HEK293 (cell line): ENCODE measurements around the gene PDSS2.

ENCODE experiments used
- BCL11B ChIP-seq: fragments of 450-650 bp; formaldehyde crosslinking; IDR thresholded peaks from 2 replicates; pipeline ENCODE4 v1.5.1; 2016; ENCODE audit warnings: low read depth, missing biosample characterization, missing genetic modification characterization
- ELK4 ChIP-seq: IDR thresholded peaks from 2 replicates; pipeline ENCODE4 v1.6.1; 2011; ENCODE audit warnings: mild to moderate bottlenecking, low read depth, low read length, borderline replicate concordance
- FEZF1 ChIP-seq: fragments of 450-650 bp; formaldehyde crosslinking; IDR thresholded peaks from 2 replicates; pipeline ENCODE4 v1.5.1; 2016; ENCODE audit warnings: missing biosample characterization, missing genetic modification characterization
- INSM2 ChIP-seq: fragments of 450-650 bp; formaldehyde crosslinking; IDR thresholded peaks from 2 replicates; pipeline ENCODE4 v1.5.1; 2016; ENCODE audit warnings: missing biosample characterization, missing genetic modification characterization
- MYNN ChIP-seq: fragments of 450-650 bp; formaldehyde crosslinking; IDR thresholded peaks from 2 replicates; pipeline ENCODE4 v1.5.1; 2016; ENCODE audit warnings: missing biosample characterization, missing genetic modification characterization, borderline replicate concordance
- MZF1 ChIP-seq: fragments of 450-650 bp; formaldehyde crosslinking; IDR thresholded peaks from 2 replicates; pipeline ENCODE4 v1.5.1; 2017; ENCODE audit warnings: missing biosample characterization, missing genetic modification characterization, borderline replicate concordance
- OVOL3 ChIP-seq: fragments of 450-650 bp; formaldehyde crosslinking; IDR thresholded peaks from 2 replicates; pipeline ENCODE4 v1.5.1; 2016; ENCODE audit warnings: missing biosample characterization, missing genetic modification characterization
- REPIN1 ChIP-seq: fragments of 450-650 bp; formaldehyde crosslinking; IDR thresholded peaks from 2 replicates; pipeline ENCODE4 v1.5.1; 2017; ENCODE audit warnings: missing biosample characterization, missing genetic modification characterization, low read depth
- ZBTB1 ChIP-seq: fragments of 450-650 bp; formaldehyde crosslinking; IDR thresholded peaks from 2 replicates; pipeline ENCODE4 v1.5.1; 2016; ENCODE audit warnings: missing biosample characterization, missing genetic modification characterization
- ZBTB17 ChIP-seq: fragments of 450-650 bp; formaldehyde crosslinking; IDR thresholded peaks from 2 replicates; pipeline ENCODE4 v1.5.1; 2016; ENCODE audit warnings: missing biosample characterization, missing genetic modification characterization
- ZBTB8A ChIP-seq: fragments of 450-650 bp; formaldehyde crosslinking; IDR thresholded peaks from 2 replicates; pipeline ENCODE4 v1.5.1; 2016; ENCODE audit warnings: missing biosample characterization, missing genetic modification characterization
- ZFP41 ChIP-seq: fragments of 450-650 bp; formaldehyde crosslinking; IDR thresholded peaks from 2 replicates; pipeline ENCODE4 v1.5.1; 2016; ENCODE audit warnings: missing biosample characterization, missing genetic modification characterization, borderline replicate concordance
- ZFP69B ChIP-seq: fragments of 450-650 bp; formaldehyde crosslinking; IDR thresholded peaks from 2 replicates; pipeline ENCODE4 v1.5.1; 2016; ENCODE audit warnings: missing biosample characterization, missing genetic modification characterization
- ZNF114 ChIP-seq: fragments of 450-650 bp; formaldehyde crosslinking; IDR thresholded peaks from 2 replicates; pipeline ENCODE4 v1.5.0; 2017; ENCODE audit warnings: missing biosample characterization, missing genetic modification characterization
- ZNF138 ChIP-seq: fragments of 450-650 bp; formaldehyde crosslinking; IDR thresholded peaks from 2 replicates; pipeline ENCODE4 v1.5.1; 2016; ENCODE audit warnings: missing biosample characterization, missing genetic modification characterization, borderline replicate concordance
- ZNF175 ChIP-seq: fragments of 450-650 bp; formaldehyde crosslinking; IDR thresholded peaks from 2 replicates; pipeline ENCODE4 v1.5.1; 2016; ENCODE audit warnings: missing biosample characterization, missing genetic modification characterization
- ZNF2 ChIP-seq: fragments of 450-650 bp; formaldehyde crosslinking; IDR thresholded peaks from 2 replicates; pipeline ENCODE4 v1.5.1; 2016; ENCODE audit warnings: missing biosample characterization, missing genetic modification characterization
- ZNF214 ChIP-seq: fragments of 450-650 bp; formaldehyde crosslinking; IDR thresholded peaks from 2 replicates; pipeline ENCODE4 v1.5.1; 2017; ENCODE audit warnings: missing biosample characterization, mild to moderate bottlenecking, missing genetic modification characterization, borderline replicate concordance
- ZNF239 ChIP-seq: fragments of 450-650 bp; formaldehyde crosslinking; IDR thresholded peaks from 2 replicates; pipeline ENCODE4 v1.5.1; 2016; ENCODE audit warnings: missing biosample characterization, missing genetic modification characterization
- ZNF274 ChIP-seq, 2 experiments: fragments of 200-500 bp in 1 of 2; fragments of 450-650 bp in 1 of 2; sonication (Bioruptor generic) in 1 of 2; formaldehyde crosslinking in 1 of 2; IDR thresholded peaks; 2 replicates each; pipeline versions ENCODE4 v1.5.1 to v1.6.1; 2014 to 2016; ENCODE audit warnings: borderline replicate concordance in 1 of 2, inconsistent platforms in 1 of 2, low read length in 1 of 2, missing biosample characterization in 1 of 2, missing genetic modification characterization in 1 of 2
- ZNF302 ChIP-seq: fragments of 450-650 bp; formaldehyde crosslinking; IDR thresholded peaks from 2 replicates; pipeline ENCODE4 v1.5.1; 2016; ENCODE audit warnings: missing biosample characterization, missing genetic modification characterization, low read depth
- ZNF311 ChIP-seq: fragments of 450-650 bp; formaldehyde crosslinking; IDR thresholded peaks from 2 replicates; pipeline ENCODE4 v1.5.1; 2017; ENCODE audit warnings: missing biosample characterization, missing genetic modification characterization, borderline replicate concordance
- ZNF37A ChIP-seq: fragments of 450-650 bp; IDR thresholded peaks from 2 replicates; pipeline ENCODE4 v1.5.1; 2018; ENCODE audit warnings: missing biosample characterization, missing genetic modification characterization
- ZNF394 ChIP-seq: fragments of 450-650 bp; formaldehyde crosslinking; IDR thresholded peaks from 2 replicates; pipeline ENCODE4 v1.5.1; 2016; ENCODE audit warnings: missing biosample characterization, missing genetic modification characterization, mild to moderate bottlenecking, moderate library complexity, borderline replicate concordance
- ZNF473 ChIP-seq: fragments of 450-650 bp; formaldehyde crosslinking; IDR thresholded peaks from 2 replicates; pipeline ENCODE4 v1.5.1; 2017; ENCODE audit warnings: missing biosample characterization, missing genetic modification characterization
- ZNF548 ChIP-seq: fragments of 450-650 bp; formaldehyde crosslinking; IDR thresholded peaks from 2 replicates; pipeline ENCODE4 v1.5.1; 2016; ENCODE audit warnings: missing biosample characterization, missing genetic modification characterization
- ZNF549 ChIP-seq: fragments of 450-650 bp; IDR thresholded peaks from 2 replicates; pipeline ENCODE4 v1.5.1; 2018; ENCODE audit warnings: missing biosample characterization, missing genetic modification characterization, mild to moderate bottlenecking, inconsistent platforms, moderate library complexity
- ZNF580 ChIP-seq: fragments of 450-650 bp; formaldehyde crosslinking; IDR thresholded peaks from 2 replicates; pipeline ENCODE4 v1.5.1; 2016; ENCODE audit warnings: missing biosample characterization, missing genetic modification characterization
- ZNF596 ChIP-seq: fragments of 450-650 bp; IDR thresholded peaks from 2 replicates; pipeline ENCODE4 v1.5.0; 2018; ENCODE audit warnings: missing biosample characterization, mild to moderate bottlenecking, missing genetic modification characterization, moderate library complexity
- ZNF624 ChIP-seq: fragments of 450-650 bp; formaldehyde crosslinking; IDR thresholded peaks from 2 replicates; pipeline ENCODE4 v1.5.1; 2017; ENCODE audit warnings: missing biosample characterization, missing genetic modification characterization
- ZNF707 ChIP-seq: fragments of 450-650 bp; formaldehyde crosslinking; IDR thresholded peaks from 2 replicates; pipeline ENCODE4 v1.5.1; 2016; ENCODE audit warnings: missing biosample characterization, missing genetic modification characterization
- ZNF830 ChIP-seq: fragments of 450-650 bp; IDR thresholded peaks from 2 replicates; pipeline ENCODE4 v1.5.0; 2018; ENCODE audit warnings: missing biosample characterization, missing genetic modification characterization, low read depth, mild to moderate bottlenecking, moderate library complexity
- TF ChIP-seq, protein P1 (sequence below): fragments of 450-650 bp; formaldehyde crosslinking; IDR thresholded peaks from 2 replicates; pipeline ENCODE4 v1.5.1; 2016; ENCODE audit warnings: missing biosample characterization, missing genetic modification characterization, borderline replicate concordance
- TF ChIP-seq, protein P2 (sequence below): fragments of 450-650 bp; formaldehyde crosslinking; IDR thresholded peaks from 2 replicates; pipeline ENCODE4 v1.5.1; 2016; ENCODE audit warnings: missing biosample characterization, missing genetic modification characterization
- TF ChIP-seq, protein P3 (sequence below): fragments of 450-650 bp; IDR thresholded peaks from 2 replicates; pipeline ENCODE4 v1.5.1; 2018; ENCODE audit warnings: missing biosample characterization, mild to moderate bottlenecking, missing genetic modification characterization

The PDSS2 gene

GRCh38 chr6:107217248-107217647 lies 242.1 kb downstream of the PDSS2 start (continued):
- TF ChIP-seq INSM2 (no peak), MZF1 (tag by site-specific recombination) (peak; percentile 97), ZNF394 (no peak), ZNF596 (peak; percentile 69), ZNF214 (no peak), ZNF624 (tag by site-specific recombination) (no peak), REPIN1 (no peak), ZNF2 (tag by site-specific recombination) (no peak), ZFP69B (tag by site-specific recombination) (no peak), ZBTB8A (tag by site-specific recombination) (no peak), ZBTB1 (tag by site-specific recombination) (no peak), BCL11B (tag by site-specific recombination) (0 out of 2 replicates have a peak, but pooled peaks have one; percentile 66), ZNF274 (IDR thresholded peaks at IDR 0.05; ENCODE audit: low read length) (no peak), ZNF274 (tag by site-specific recombination; IDR thresholded peaks at IDR 0.05; ENCODE audit: borderline replicate concordance) (no peak), ZNF473 (tag by site-specific recombination) (no peak), ZNF114 (tag by site-specific recombination) (no peak), ZNF549 (tag by site-specific recombination) (no peak), FEZF1 (tag by site-specific recombination) (peak; percentile 52), ZBTB17 (tag by site-specific recombination) (peak; percentile 27; the same call in 1 of the 2 replicates), ZNF138 (tag by site-specific recombination) (no peak), ZNF311 (no peak), ZNF830 (no peak), ZNF175 (tag by site-specific recombination) (no peak), OVOL3 (tag by site-specific recombination) (peak; percentile 89), ZNF37A (tag by site-specific recombination) (no peak), ELK4 (no peak), MYNN (no peak), ZFP41 (no peak), ZNF239 (no peak), ZNF548 (tag by site-specific recombination) (no peak), ZNF707 (tag by site-specific recombination) (no peak), ZNF302 (tag by site-specific recombination) (no peak), ZNF580 (peak; percentile 59; the same call in 1 of the 2 replicates)
- TF ChIP-seq, protein P1, sequence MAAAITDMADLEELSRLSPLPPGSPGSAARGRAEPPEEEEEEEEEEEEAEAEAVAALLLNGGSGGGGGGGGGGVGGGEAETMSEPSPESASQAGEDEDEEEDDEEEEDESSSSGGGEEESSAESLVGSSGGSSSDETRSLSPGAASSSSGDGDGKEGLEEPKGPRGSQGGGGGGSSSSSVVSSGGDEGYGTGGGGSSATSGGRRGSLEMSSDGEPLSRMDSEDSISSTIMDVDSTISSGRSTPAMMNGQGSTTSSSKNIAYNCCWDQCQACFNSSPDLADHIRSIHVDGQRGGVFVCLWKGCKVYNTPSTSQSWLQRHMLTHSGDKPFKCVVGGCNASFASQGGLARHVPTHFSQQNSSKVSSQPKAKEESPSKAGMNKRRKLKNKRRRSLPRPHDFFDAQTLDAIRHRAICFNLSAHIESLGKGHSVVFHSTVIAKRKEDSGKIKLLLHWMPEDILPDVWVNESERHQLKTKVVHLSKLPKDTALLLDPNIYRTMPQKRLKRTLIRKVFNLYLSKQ (tag by site-specific recombination) = no peak
- TF ChIP-seq, protein P2, sequence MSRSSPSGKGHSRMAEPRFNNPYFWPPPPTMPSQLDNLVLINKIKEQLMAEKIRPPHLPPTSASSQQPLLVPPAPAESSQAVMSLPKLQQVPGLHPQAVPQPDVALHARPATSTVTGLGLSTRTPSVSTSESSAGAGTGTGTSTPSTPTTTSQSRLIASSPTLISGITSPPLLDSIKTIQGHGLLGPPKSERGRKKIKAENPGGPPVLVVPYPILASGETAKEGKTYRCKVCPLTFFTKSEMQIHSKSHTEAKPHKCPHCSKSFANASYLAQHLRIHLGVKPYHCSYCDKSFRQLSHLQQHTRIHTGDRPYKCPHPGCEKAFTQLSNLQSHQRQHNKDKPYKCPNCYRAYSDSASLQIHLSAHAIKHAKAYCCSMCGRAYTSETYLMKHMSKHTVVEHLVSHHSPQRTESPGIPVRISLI = no peak
- TF ChIP-seq, protein P3, sequence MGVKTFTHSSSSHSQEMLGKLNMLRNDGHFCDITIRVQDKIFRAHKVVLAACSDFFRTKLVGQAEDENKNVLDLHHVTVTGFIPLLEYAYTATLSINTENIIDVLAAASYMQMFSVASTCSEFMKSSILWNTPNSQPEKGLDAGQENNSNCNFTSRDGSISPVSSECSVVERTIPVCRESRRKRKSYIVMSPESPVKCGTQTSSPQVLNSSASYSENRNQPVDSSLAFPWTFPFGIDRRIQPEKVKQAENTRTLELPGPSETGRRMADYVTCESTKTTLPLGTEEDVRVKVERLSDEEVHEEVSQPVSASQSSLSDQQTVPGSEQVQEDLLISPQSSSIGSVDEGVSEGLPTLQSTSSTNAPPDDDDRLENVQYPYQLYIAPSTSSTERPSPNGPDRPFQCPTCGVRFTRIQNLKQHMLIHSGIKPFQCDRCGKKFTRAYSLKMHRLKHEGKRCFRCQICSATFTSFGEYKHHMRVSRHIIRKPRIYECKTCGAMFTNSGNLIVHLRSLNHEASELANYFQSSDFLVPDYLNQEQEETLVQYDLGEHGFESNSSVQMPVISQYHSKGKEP = peak; percentile 76
